HG03457 (cell line): Measurements from ENCODE around the gene HCFC1.

ENCODE experiments used
- ATAC-seq: cut with Tn5 transposase; IDR thresholded peaks from one replicate; pipeline ENCODE4 v1.9.1; 2021; ENCODE audit warnings: moderate number of reproducible peaks; ENCODE audit not compliant: unreplicated experiment

Gene HCFC1

DNA sequence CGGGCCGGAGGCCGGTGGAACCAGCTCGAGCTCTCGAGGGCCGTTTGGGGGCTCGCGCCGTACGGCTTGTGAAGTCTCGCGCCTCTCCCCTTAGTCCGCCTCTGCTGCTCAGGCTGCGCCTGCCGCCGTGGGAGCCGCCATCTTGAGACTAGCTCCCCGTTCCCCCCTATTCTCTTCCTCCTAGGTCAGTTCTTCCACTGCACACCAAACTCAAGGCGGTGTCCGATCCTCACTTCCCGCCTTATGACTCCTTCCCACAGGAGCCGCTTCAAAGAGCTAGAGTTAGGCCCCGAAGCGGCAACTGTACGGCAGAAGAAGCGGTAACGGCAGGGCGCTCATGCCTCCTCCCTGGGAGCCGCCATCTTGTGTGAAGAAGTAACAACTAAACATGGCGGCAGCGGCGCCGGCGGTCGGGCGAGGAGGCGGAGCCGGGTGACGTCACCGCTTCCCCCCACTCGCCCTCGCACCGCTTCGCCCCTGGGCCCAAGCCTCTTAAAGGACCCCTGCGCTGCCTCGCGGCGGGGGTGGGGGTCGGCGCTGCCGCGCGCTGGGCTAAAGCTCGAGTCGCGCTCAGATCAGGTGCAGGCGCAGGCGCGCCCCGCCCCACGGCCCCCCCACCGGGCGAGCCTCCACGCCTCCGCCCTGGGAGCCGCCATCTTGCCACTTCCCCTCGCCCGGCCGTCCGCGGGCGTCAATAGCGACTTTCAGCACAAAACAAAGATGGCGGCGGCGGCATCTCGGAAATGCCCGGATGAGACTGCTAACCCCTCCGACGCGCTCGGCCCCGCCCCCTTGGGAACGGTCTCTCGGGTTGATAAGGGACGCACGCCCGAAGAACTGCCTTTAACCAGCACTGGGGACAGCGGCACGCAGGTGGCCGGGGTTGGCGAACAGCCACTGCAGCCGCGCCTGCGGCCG, at the start of gene HCFC1:
TSS of gene HCFC1 (minus strand) at position 369 of the 918 bp plus-strand sequence. CDS start 978 bp downstream, outside the sequence.
- peak; percentile 25 for ATAC-seq

DNA sequence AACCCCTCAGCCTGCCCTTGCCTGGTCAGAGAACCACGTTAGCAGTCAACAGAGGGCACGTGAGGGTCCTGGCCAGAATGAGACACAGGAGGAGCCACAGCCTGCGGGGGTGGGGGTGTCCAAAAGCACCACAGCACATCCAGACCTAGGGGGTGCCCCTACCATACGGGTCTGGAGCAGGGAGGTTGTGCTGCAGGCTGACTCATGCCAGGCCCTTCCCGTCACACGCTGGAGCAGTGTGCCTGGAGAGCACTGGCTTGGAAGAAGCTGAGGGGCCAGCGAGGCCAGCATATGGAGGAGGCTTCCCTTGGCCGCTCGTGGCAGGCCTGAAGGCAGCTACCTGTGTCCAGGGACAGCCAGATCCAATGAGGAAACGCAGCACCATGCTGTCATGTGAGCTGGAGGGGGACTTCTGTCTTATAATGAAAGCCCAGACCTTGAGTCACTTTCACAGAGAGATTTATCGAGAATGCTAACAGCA, 49.6 kb upstream of the HCFC1 start:
- ATAC-seq = no peak

DNA sequence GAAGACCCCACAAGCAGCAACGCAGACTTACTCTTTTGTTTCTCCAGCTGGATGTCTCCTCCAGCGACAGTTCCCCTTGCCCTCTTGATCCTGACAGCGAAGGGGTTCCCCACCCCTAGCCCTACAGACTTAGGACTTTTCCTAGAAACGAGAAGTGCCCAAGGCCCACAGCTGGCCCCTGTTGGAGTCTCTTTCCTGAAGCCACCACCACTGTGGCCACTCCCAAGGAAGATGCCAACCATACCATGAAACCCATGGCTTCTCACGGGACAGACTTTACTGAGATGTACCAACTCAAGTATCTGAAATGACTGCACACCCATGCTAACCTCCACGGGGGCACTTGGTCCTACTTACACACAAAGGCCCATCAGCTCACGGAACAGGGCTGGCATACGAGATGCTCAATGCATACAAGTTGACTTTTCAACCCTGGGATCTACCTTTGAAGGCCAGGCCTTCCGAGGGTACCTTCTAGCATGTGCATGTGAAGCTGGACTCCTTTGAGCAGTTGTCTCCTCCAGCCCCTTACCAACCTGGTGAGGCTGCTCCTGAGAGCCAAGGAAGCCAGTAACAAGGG, 49.0 kb upstream of the HCFC1 start:
- ATAC-seq = no peak

DNA sequence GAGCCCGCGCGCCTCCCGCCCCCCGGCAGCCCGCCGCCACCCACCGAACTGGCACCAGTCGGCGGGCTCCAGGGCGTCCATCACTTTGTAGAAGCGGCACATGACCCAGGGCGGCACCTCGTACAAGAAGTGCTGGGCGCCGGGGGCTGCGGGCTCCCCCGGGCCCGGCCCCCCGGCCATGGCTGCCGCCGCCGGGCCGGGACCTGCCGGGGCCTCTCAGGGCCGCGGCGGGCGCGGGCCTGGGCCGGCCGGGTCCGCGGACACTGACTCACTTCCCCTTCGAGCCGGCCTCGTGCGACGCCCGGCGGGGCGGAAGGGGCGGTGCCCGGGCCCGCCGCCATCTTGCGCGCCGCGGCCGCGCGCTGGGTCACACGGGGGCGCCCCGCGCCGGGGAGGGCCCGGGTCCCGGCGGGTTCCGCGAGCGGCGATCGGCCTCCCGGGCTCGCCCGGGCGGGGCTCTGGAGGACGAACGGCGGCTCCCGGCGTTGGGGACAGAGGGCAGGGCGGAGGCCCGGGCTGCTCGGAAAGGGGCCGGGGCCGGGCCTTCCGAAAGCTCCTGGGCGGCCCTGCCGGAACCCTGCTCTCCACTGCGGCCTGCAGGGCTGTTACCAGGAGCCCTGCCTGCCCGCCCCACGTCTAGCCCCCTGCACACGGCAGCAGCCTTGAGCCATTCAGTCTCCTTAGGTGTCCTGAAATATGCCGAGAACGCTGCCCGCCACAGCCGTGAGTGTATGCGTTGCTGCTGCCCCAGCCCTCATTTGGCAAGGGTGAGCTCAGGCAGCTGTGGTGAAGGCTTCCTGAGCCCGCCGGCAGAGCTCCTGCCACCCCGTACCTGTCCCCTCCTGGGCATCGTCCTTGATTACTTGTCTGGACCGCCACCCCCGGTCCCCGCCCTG, 48.3 kb upstream of the HCFC1 start, which contains the start of gene IRAK1:
TSS of gene IRAK1 (minus strand) at position 270 of the 896 bp plus-strand sequence. CDS start at position 180, 90 bp downstream.
- peak; percentile 60 for ATAC-seq

DNA sequence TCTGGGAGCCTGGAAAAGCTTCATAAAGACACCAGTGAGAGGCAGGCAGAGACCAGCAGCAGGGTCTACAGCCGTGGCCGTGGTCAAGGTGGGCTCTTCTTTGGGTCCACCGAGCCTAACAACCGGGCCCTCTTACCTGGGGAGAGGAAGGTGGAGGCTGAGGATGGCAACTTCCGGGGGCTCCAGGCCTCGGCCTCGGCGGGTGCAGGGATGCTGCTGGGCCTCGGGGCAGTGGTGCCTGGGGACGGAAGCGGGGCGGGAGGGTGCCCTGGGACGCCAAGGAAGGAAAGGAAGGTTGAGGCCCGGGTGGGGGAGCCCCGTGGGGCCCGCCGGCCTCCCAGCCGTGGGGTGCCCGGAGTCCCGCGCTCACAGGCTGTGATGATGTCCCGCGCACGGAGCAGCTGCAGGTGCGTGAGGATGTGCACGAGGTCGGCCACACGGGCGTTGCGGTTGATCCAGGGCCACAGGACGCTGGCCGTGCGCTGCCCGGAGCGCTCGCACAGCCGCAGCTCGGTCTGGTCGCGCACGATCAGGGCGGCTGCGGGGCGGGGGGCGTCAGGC, 47.5 kb upstream of the HCFC1 start:
- no peak for ATAC-seq

DNA sequence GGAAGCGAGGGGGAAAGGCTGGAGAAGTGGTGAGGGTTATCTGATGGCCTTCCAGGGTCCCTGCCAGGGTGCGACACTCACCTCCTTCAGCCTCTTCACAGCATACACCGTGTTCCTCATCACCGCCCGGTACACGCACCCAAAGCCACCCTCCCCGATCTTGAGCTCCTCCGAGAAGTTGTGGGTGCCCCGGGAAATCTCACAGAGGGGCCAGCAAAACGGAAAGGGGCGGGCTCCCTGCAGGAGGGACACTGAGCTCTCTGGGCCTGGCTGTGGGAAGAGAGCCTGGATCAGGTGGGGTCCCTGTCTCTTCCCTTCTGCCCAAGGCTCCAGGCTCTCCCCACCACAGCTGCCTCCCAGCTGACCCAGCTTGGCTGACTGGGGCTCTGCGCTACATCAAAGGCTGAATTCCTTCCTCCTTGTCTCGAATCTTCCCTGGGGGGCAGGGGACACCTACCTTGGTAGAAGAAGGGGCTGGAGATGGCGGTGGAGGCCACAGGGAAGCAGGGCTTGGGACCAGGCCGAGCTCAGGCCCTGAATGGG, 47.0 kb upstream of the HCFC1 start:
- no peak for ATAC-seq

DNA sequence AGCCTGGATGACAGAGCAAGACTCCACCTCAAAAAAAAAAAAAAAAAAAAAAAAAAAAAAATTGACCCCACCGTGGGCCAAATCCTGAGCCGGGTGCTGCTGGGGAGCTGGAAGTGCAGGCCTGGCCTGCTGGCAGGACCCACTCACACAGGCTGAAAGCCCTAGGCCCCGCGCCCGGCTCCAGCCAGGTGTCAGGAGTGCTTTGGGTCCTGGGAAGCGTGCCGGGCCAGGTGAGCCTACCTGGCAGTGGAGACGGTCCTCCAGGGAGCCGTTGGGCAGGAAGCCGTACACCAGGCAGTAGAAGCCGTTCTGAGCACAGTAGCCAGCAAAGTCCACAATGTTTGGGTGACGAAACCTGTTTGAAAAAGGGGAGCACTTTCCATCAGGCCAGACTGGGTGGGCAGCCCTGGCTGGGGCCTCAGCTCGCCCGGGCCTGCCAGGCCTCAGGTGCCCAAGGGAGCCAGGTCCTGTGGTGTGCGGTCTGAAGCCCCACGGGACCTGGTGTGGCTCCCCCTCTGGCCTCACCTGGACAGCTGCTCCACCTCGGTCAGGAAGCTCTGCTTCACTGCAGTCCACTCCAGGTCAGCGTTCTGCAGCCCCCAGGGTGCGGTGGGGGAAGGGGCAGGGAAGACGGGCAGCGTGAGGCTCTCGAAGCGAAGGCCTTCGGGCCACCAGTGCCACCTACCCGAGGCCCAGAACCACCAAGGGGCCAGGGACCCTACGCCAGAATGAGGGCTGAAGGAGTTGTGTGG, 46.3 kb upstream of the HCFC1 start:
- ATAC-seq = no peak

DNA sequence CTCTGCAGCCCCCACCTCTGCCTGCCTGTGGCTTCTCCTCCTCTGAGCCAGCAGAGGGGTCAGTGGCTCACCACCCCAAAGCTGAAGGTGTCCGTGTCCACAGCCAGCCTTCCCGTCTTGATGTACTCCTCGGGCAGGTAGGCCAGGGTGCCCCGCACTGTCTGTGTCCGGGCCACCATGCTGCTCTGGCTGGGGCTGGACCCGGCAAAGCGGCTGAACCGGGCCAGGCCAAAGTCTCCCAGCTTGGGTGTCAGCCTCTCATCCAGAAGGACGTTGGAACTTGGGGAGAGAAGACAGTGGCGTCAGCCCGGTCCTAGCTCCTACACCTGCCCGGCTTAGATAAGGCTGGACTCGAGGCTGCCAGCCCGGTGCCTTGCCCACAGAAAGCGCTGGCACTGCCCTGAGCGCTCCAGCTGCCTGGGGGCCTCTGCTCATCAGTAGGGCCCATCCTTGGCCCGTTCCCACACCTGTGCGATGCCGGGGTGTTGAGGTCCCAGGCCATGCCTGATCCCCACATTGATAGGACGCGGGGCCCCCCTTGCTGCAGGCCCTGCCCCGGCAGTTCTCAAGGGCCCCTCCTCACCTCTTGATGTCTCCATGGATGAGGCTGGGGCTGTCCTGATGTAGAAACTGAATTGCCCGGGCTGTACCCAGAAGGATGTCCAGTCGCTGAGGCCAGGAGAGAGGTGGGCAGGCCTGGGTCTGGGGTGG, 44.9 kb upstream of the HCFC1 start:
- no peak for ATAC-seq

DNA sequence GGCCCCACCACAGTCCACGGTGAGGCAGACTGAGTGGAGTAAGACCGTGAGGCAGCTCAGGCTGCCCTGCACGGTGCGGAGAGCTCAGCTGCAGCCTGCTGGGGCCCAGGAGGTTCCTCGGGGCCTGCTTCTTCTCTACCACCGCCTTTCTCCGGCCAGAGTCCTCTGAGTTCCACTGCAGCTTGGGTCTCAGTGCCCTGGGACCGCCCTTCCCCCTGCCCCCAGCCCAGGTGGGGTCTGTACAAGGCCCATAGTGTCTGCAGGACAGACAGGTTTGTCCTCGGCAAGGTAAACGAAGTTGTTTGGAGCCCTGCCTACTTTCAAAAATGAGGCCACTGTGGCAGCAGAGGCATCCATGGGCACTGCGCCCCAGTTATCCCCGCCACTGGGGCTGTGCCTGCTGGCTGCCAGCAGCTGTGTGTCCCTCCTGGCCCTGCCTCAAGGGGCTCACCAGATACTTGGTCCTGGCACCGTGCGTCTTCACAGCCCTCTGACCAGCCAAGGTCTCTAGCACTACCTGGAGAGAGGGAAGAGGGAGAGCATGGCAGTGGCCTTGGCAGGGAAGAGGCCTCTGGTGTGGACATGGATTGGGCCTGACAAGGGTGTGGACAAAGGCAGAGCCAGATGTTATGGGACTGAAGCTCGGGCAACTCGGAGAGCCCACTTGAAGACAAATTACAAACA, 44.1 kb upstream of the HCFC1 start:
- ATAC-seq = no peak

DNA sequence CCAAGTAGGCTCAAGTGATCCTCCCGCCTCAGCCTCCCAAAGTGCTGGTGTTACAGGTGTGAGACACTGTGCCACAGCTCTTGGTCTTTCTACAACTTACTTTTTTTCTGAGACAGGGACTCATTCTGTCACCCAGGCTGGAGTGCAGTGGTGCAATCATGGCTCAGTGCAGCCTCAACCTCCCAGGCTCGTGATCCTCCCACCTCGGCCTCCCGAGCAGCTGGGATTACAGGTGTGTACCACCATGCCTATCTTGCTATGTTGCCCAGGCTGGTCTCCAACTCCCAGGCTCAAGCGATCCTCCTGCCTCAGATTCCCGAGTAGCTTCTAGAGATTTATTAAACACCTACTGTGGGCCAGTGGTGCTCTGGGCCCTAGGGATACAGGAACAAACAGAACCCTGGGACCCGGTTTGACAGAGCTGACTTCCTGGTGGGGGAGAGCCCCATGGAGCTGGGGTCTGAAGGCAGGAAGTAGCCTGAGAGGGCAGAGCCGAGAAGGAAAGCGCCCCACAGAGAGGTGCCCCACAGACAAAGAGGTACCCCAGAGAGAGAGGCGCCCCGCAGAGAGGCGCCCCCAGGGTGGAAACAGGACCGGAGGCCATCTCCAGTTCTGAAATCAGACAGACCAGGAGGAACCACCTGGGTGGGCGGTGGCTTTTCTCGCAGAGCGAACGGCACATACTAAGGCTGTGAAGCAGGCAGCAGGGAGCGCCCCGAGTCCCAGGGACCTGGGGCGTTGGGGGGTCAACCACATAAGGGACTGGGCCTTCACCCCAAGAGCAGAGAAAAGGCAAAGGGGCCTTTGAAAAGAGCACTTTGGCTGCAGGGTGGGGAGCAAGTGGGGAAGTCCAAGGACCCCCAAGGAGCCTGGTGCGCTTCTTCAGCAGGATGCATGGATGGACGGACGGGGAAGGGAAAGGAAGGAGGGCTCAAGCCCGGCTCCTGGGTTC, 43.1 kb upstream of the HCFC1 start:
- no peak for ATAC-seq

DNA sequence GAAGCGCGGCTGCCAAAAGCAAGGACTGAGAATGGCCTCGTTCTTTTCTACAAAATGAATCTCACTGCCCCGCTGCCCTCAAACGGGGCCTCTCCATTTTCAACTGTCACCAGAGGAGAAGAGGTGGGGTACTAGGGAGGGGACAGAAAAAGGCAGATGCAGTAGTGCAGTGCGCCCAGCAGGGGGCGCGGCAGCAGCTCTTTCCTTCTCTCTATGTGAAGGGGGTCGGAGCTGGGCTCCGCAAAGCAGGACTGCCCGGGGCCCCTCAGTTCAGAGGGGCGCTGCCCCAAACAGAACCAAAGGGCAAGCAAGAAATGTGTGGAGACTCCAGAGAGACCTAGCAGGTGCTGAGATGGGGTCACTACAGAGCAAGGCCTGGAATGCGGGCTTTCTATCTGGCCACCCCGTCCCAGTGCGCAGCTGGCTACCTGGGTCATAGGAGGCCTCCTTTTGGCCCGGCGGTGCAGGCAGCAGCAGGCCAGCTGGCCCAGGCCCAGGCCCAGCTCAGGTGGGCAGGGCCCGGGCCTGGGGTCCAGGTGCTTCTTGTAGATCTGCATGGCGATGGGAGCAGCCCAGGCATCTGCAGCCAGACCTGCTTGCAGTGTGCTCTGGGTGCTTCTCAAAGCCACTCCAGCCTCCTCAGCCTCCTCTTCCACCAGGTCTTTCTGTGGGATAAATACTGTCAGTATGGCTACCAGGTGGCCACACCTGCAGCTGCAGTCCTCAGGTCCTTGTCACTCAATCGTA, 42.2 kb upstream of the HCFC1 start:
- no peak for ATAC-seq

DNA sequence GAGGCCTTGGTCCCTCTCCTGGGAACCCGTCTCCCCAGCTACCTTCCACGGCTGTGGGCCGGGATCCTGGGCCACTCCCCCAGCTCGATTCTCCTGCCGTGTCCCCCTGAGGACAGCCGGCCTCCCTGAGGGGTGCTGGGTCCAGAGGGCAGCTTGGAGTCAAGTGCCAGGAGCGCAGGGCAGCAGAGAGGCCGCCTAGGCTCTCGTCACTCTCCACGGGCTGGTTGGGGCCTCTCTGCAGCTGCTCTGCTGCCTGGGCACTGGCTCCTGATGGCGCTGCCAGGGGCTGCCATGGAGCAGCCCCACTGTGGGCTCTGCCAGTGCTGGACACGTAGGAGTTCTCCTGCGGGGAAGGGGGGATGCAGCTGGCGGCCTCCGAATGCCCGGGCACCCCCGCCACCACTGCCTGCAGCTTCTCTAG, 41.4 kb upstream of the HCFC1 start:
- ATAC-seq = no peak

DNA sequence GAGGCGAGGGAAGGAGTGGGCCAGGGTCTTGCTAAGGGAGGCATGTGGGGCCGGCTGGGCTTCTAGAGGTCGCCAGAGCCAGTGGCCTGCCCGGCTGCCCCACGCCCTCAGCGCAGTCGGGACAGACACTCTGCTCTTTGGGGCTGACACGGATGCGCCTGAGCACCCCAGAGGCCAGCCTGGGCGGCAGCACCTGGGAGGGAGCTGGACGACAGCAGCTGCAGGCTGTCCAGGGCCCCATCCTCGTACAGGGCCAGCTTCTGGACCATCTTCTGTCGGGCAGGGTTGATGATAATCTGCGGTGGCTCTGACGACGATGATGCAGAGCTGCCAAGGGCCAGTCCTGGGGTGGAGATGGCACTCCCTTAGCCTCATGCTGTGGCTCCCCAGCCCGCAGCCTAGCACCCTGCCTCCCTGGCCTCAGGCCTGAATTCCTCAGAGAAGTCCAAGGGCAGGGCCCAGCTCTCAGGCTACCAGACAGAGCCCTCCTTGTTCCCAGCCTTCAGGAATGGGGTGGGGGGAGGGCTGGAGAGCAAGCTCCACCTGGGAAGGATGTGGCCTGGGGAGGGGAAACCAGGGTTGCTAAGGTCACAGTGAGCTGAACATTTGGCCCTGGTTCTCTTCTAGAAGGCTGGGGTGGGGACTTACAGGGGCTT, 40.8 kb upstream of the HCFC1 start:
- ATAC-seq = no peak

DNA sequence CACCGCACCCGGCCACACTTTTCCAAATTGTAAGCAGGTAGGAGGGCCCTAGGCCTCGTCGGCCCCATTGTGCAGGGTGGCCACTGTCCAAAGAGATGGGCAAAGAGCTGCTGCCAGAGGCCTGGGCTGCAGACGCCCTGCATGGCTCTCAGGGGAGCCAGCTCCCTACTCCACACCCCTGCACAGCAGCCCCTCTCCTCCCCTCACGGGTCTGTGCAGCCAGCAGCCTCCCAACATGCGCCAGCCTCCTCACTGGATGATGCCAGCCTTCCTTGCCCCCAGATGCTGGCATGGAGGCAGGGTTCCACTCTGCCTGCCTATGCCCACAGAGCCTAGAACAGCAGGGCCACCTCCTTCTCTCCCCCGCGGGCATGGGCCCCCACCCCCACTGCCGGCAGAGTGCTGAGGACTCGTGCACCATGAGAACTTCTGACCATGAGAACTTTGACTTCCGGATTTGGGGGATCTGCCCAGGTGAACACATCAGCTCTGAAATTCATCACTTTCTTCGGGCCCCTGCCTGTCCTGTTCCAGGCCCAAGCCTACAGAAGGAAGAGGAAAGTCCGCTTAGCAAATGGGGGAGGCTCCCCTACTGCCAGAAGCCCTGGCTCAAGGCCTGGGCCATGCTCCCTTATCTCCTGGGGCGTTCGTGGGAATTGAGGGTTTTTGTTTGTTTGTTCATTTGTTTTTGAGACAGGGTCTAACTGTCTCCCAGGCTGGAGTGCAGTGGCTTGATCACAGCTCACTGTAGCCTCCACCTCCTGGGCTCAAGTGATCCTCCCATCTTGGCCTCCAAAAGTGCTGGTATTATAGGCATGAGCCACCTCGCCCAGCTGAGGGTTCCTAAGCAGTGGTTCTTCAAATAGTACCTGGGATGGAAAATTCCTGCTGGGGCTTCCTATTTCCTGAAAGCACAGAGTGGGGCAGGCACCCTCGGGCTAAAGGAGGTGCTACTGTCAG, 40.0 kb upstream of the HCFC1 start:
- no peak for ATAC-seq
